Tibial artery (tissue), 4 donors: ENCODE measurements around the gene RNPS1.

ENCODE experiments used
- DNase-seq, 2 donors: peaks; one replicate each; pipeline ENCODE4 v3.0.0-alpha.2; 2019
- H3K27ac ChIP-seq, 2 donors: fragments of 200-600 bp; sonication (generic) in 1 of 2; 1 replicate in 1 of 2; 2 replicates in 1 of 2; pipeline ENCODE4 v1.5.1; 2018 to 2019; ENCODE audit warnings: mild to moderate bottlenecking in 1 of 2
- H3K27me3 ChIP-seq, 2 donors: fragments of 200-600 bp; sonication (generic) in 1 of 2; one replicate each; pipeline versions ENCODE4 v1.5.1 to v1.6.0; 2016 to 2019
- H3K36me3 ChIP-seq, 3 donors: fragments of 200-600 bp; sonication (generic) in 2 of 3; one replicate each; pipeline ENCODE4 v1.5.1; 2016 to 2019; ENCODE audit warnings: mild to moderate bottlenecking in 2 of 3
- H3K4me1 ChIP-seq, 4 donors: fragments of 200-600 bp; sonication (generic) in 2 of 4; 1 replicate in 3 of 4; 2 replicates in 1 of 4; pipeline ENCODE4 v1.5.1; 2016 to 2019
- H3K4me3 ChIP-seq, 2 donors: fragments of 200-600 bp; sonication (generic) in 1 of 2; 1 replicate in 1 of 2; 2 replicates in 1 of 2; pipeline ENCODE4 v1.5.1; 2018 to 2019; ENCODE audit warnings: mild to moderate bottlenecking in 2 of 2
- H3K9me3 ChIP-seq, 3 donors: fragments of 200-600 bp; sonication (generic) in 1 of 3; one replicate each; pipeline ENCODE4 v1.5.1; 2016 to 2019
- intact Hi-C: fragments of 100-400 bp; cut with DNase I; formaldehyde crosslinking; loops from one replicate; pipeline ENCODE4 v1.15.0; 2023; ENCODE audit warnings: low total_unique reads
- TF ChIP-seq, protein P1 (sequence below), 2 experiments: fragments of 200-600 bp in 1 of 2; fragments of 450-650 bp in 1 of 2; IDR thresholded peaks; one replicate each; pipeline ENCODE4 v1.5.1; 2017 to 2019; ENCODE audit warnings: antibody characterized with exemption in 2 of 2, mild to moderate bottlenecking in 1 of 2, moderate library complexity in 1 of 2

Gene RNPS1

DNA sequence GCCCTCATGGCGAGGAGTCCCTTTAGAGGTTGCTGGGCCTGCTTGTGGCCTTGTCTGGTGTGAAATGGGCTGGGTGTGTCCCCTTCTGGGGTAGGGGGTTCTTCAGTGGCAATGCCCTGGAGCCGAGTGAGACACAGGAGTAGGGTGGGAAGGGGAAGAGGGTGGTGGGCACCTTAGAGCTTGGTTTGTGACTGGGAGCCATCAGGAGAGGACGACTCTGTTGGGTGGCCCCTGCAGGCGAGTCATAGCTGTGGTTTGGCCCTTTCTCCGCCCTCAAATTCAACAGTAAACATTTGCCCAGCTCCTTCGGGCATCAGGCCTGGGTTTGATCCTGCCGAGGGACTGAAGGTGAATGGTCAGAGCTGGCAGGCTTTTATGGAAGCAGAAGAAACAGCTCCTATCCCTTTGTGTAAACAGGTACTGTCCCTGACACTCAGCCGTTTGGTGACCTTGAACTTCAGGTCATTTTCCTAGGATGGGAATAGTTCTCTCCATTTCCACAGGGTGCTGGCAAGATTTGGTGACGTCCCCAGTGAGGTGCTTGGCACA, 41.6 kb downstream of the RNPS1 start:
- Histone ChIP-seq H3K4me3 (no peak overlapping the region), H3K9me3 (no peaks in the 10 kb centered on the region), H3K27ac (no peak overlapping the region), H3K36me3 (peaks cover 28 to 36% (median 36%) of the 10 kb centered on the region in 3 donors), H3K27me3 (no peaks in the 10 kb centered on the region), H3K4me1 (peaks cover 0 to 33% (median 19%) of the 10 kb centered on the region in 4 donors)
- intact Hi-C loops, result loop anchor here (10.0 kb wide), 1 partner anchor 1492 kb away; no protein-coding TSS in a partner anchor
- TF ChIP-seq, protein P1, sequence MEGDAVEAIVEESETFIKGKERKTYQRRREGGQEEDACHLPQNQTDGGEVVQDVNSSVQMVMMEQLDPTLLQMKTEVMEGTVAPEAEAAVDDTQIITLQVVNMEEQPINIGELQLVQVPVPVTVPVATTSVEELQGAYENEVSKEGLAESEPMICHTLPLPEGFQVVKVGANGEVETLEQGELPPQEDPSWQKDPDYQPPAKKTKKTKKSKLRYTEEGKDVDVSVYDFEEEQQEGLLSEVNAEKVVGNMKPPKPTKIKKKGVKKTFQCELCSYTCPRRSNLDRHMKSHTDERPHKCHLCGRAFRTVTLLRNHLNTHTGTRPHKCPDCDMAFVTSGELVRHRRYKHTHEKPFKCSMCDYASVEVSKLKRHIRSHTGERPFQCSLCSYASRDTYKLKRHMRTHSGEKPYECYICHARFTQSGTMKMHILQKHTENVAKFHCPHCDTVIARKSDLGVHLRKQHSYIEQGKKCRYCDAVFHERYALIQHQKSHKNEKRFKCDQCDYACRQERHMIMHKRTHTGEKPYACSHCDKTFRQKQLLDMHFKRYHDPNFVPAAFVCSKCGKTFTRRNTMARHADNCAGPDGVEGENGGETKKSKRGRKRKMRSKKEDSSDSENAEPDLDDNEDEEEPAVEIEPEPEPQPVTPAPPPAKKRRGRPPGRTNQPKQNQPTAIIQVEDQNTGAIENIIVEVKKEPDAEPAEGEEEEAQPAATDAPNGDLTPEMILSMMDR (IDR thresholded peaks at IDR 0.05), result no peak
- DNase-seq, result no peak

DNA sequence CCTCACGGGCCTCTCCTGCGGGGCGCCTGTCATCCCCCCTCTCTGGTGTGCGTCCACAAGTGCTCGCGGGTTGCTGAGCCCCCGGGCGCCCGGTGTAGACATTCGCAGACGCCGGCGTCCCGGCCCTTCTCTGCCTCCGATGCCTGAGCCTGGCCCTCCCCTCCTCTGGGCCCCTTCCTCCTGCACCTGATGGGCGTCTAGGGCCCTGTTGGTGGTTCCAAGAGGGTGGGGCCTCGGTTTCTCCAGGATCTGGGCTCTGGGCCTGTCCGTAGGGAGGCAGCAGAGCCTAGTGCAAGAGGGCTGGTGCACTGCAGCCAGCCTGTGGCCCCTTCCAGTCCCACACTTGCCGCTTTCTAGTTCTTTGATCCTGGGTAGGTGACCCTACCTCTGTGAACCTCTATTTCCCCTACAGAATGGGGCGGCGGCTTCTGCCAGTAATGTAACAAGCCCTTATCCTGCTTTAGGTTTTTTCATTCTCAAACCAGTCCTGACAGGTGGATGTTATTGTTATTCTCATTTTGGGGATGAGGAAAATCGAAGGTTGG, 43.9 kb downstream of the RNPS1 start:
- Histone ChIP-seq H3K27me3 (no peaks in the 10 kb centered on the region), H3K27ac (peak overlapping the region; percentile 83 to 85), H3K36me3 (peaks cover 10 to 13% (median 13%) of the 10 kb centered on the region in 3 donors), H3K9me3 (no peaks in the 10 kb centered on the region), H3K4me1 (peaks cover 0 to 33% (median 19%) of the 10 kb centered on the region in 4 donors), H3K4me3 (peak overlapping the region; percentile 89 to 91)
- intact Hi-C loops, result loop anchor here (5.0 to 10.0 kb wide), 2 partner anchors 43 to 1489 kb away; partner anchors contain the start of gene RNPS1
- TF ChIP-seq, protein P1 (IDR thresholded peaks at IDR 0.05), result no peak
- DNase-seq, result peak; percentile 40 to 81

DNA sequence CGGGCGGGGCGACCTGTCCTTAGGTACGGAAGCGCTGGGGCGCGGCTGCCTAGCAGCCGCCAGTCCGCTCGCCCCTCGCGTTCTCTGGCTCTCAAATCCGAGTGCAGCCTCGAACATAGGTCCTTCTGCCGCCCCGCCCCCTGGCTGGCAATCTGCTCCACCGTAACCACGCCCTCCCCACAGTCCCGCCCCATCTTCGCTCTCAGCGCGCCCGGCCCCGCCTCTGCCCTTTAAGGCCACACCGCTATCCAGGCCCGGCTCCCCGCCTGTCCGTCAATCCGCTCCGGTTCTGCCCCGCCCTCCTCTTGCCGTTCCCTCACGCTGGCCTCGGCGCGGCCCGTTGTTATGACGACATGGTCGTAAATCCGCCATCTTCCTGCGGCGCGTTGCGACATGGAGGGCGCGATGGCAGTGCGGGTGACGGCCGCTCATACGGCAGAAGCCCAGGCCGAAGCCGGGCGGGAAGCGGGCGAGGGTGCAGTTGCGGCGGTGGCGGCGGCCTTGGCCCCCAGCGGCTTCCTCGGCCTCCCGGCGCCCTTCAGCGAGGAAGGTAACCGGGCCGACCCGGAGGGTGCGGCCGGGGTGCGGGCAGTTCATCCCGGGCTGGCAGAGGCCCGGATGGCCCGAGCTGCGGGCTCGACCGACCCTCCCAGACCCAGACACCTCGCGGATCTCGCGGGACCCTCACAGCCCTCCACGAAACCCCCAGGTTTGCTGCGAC, 44.5 kb downstream of the RNPS1 start, which contains the start of gene E4F1:
E4F1 (plus strand) TSS at position 371 of the 721 bp plus-strand sequence; CDS start at position 394, 23 bp downstream.
- H3K9me3 ChIP-seq, result no peaks in the 10 kb centered on the region
- peak; percentile 99 to 100 for DNase-seq
- peaks cover 0 to 33% (median 19%) of the 10 kb centered on the region in 4 donors for H3K4me1 ChIP-seq
- TF ChIP-seq, protein P1 (IDR thresholded peaks at IDR 0.05), result no peak
- H3K27me3 ChIP-seq, result no peaks in the 10 kb centered on the region
- peak within 1 kb of the TSS; percentile 89 to 91 for H3K4me3 ChIP-seq
- peak within 1 kb of the TSS; percentile 83 to 85 for H3K27ac ChIP-seq
- intact Hi-C loops, result loop anchor here (5.0 to 10.0 kb wide), 2 partner anchors 44 to 1489 kb away; partner anchors contain the start of gene RNPS1
- H3K36me3 ChIP-seq, result peaks cover 4 to 7% (median 6%) of the 10 kb centered on the region in 3 donors

DNA sequence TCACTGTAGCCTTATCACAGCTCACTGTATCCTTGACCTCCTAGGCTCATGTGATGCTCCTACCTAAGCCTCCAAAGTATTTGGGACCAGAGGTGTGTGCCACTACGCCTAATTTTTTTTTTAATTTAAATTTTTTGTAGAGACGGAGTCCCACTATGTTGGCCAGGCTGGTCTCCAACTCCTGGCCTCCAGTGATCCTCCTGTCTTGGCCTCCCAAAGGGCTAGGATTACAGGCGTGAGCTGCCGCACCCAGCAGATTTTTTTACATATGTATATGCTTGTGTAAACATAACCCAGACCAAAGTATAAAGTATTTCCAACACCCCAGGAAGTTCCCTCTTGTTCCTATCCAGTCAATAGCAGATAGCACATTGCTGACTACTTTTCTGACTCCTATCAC, 51.6 kb downstream of the RNPS1 start:
- no peak for DNase-seq
- no peak overlapping the region for H3K4me3 ChIP-seq
- intact Hi-C loops, result no loop called here
- TF ChIP-seq, protein P1 (IDR thresholded peaks at IDR 0.05), result no peak
- peaks cover 0 to 9% (median 8%) of the 10 kb centered on the region in 3 donors for H3K36me3 ChIP-seq
- H3K27ac ChIP-seq, result no peak overlapping the region
- no peaks in the 10 kb centered on the region for H3K9me3 ChIP-seq
- peaks cover 3 to 29% (median 22%) of the 10 kb centered on the region in 4 donors for H3K4me1 ChIP-seq
- H3K27me3 ChIP-seq, result no peaks in the 10 kb centered on the region

DNA sequence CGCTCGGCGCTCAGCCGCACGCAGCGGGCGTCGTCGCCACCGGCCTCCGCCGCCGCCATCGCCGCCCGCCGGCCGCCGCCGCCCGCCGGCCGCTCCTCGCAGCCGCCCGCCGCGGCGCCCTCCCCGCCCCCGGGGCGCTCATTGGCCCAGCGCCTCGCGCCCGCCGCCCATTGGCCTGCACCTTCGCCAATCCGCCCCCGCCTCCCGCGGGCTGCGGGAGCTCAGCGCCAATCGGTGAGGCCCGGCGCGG, 53.3 kb downstream of the RNPS1 start, which contains the start of gene PGP:
PGP (minus strand) TSS at position 122 of the 250 bp plus-strand sequence; CDS start at position 59, 63 bp downstream.
- H3K36me3 ChIP-seq, result peaks cover 0 to 17% (median 8%) of the 10 kb centered on the region in 3 donors
- peak within 1 kb of the TSS; percentile 91 to 96 for H3K4me3 ChIP-seq
- H3K9me3 ChIP-seq, result no peaks in the 10 kb centered on the region
- H3K27me3 ChIP-seq, result no peaks in the 10 kb centered on the region
- TF ChIP-seq, protein P1 (IDR thresholded peaks at IDR 0.05), result no peak
- DNase-seq, result no peak
- H3K4me1 ChIP-seq, result peaks cover 3 to 29% (median 22%) of the 10 kb centered on the region in 4 donors
- intact Hi-C loops, result no loop called here
- H3K27ac ChIP-seq, result peak within 1 kb of the TSS; percentile 77 to 80
